ENCODE results near the gene UROS. TPM values are rescaled to one million over a fixed set of nuclear protein-coding genes. Genes with fewer than 3 reads are reported as not detected.

The UROS gene
- total and polyA plus RNA-seq, 2 experiments from 2014 or later, result 55.7 to 80.4 TPM

- TF ChIP-seq, protein P1, sequence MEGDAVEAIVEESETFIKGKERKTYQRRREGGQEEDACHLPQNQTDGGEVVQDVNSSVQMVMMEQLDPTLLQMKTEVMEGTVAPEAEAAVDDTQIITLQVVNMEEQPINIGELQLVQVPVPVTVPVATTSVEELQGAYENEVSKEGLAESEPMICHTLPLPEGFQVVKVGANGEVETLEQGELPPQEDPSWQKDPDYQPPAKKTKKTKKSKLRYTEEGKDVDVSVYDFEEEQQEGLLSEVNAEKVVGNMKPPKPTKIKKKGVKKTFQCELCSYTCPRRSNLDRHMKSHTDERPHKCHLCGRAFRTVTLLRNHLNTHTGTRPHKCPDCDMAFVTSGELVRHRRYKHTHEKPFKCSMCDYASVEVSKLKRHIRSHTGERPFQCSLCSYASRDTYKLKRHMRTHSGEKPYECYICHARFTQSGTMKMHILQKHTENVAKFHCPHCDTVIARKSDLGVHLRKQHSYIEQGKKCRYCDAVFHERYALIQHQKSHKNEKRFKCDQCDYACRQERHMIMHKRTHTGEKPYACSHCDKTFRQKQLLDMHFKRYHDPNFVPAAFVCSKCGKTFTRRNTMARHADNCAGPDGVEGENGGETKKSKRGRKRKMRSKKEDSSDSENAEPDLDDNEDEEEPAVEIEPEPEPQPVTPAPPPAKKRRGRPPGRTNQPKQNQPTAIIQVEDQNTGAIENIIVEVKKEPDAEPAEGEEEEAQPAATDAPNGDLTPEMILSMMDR (IDR thresholded peaks at IDR 0.05; ENCODE audit: poor library complexity), result no peak
- TF ChIP-seq EZH2phosphoT487 (IDR thresholded peaks at IDR 0.05; ENCODE audit: low read depth, severe bottlenecking, unreplicated experiment) (no peak), EZH2 (IDR thresholded peaks at IDR 0.05; ENCODE audit: borderline replicate concordance) (no peak)
- no peak overlapping the region for H3K27ac ChIP-seq
- H3K79me2 ChIP-seq, result no peaks in the 10 kb centered on the region
- H3K27me3 ChIP-seq, result no peaks in the 10 kb centered on the region
- H3K36me3 ChIP-seq (replicated peaks; ENCODE audit: insufficient read depth, low read depth), result no peaks in the 10 kb centered on the region
- H3K4me3 ChIP-seq, result no peak overlapping the region
- no peak for DNase-seq (ENCODE audit: low spot score)
- no peaks in the 10 kb centered on the region for H3K9me2 ChIP-seq (replicated peaks; ENCODE audit: insufficient read depth)
- H2AFZ ChIP-seq, result no peak overlapping the region
- H3K9me3 ChIP-seq (ENCODE audit: low read depth), result no peaks in the 10 kb centered on the region
- no peaks in the 10 kb centered on the region for H4K20me1 ChIP-seq (ENCODE audit: insufficient read depth, poor library complexity, severe bottlenecking)
- H3K4me1 ChIP-seq (ENCODE audit: insufficient read depth), result peaks cover 4% of the 10 kb centered on the region
- H3K4me2 ChIP-seq, result no peak overlapping the region
- 74% methylated on average over 1 of the region's 1 CpG for WGBS (ENCODE audit: low lambda C conversion rate, missing lambda C conversion rate)
These were observed 21.5 kb downstream of the UROS start for GRCh38 chr10:125801574-125801973.

DNA sequence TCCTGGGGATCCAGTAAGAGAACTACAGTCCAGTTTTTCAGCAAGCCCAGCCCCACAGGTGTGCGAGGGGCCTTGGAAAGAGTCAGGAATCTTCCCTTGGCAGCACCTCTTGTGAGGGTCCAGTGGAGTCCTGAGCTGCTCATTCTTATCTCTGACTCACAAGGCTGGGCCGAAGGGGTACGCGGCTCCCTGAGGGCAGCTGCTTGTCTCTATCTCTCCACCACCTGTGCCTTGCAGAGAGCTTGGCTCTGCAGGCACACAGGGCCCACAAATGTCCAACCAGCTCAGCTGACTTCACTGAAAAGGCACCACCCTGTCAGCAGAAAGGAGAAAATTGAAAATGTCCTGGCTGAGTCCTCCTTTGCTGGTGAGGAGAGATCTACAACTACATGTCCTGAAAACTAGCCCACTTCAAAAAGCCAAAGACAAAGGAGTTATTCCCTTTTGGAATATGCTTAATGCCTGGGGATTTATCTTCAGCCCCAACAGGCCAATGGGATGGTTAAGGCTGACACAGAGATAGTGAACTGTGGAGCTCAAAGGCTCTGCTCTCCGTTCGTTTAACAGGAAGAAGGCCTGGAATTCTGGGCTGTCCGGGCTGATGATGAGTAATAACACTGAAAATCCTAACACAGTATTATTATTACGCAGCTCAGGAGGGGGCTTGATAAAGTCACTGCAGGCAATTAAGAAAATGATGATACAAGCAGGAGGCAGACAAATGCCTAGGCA, 23.4 kb downstream of the UROS start:
- H3K36me3 ChIP-seq (replicated peaks; ENCODE audit: insufficient read depth, low read depth), result no peaks in the 10 kb centered on the region
- peaks cover 4% of the 10 kb centered on the region for H3K4me1 ChIP-seq (ENCODE audit: insufficient read depth)
- no peak overlapping the region for H3K27ac ChIP-seq
- H4K20me1 ChIP-seq (ENCODE audit: insufficient read depth, poor library complexity, severe bottlenecking), result no peaks in the 10 kb centered on the region
- DNase-seq (ENCODE audit: low spot score), result no peak
- H3K9me3 ChIP-seq (ENCODE audit: low read depth), result no peaks in the 10 kb centered on the region
- no peak overlapping the region for H2AFZ ChIP-seq
- H3K4me2 ChIP-seq, result no peak overlapping the region
- no peaks in the 10 kb centered on the region for H3K27me3 ChIP-seq
- no peaks in the 10 kb centered on the region for H3K79me2 ChIP-seq
- TF ChIP-seq EZH2phosphoT487 (IDR thresholded peaks at IDR 0.05; ENCODE audit: low read depth, severe bottlenecking, unreplicated experiment) (no peak), EZH2 (IDR thresholded peaks at IDR 0.05; ENCODE audit: borderline replicate concordance) (no peak)
- TF ChIP-seq, protein P1 (IDR thresholded peaks at IDR 0.05; ENCODE audit: poor library complexity), result no peak
- H3K4me3 ChIP-seq, result no peak overlapping the region
- 74% methylated on average over 8 of the region's 8 CpGs for WGBS (ENCODE audit: low lambda C conversion rate, missing lambda C conversion rate)
- no peaks in the 10 kb centered on the region for H3K9me2 ChIP-seq (replicated peaks; ENCODE audit: insufficient read depth)

- Histone ChIP-seq H4K20me1 (ENCODE audit: insufficient read depth, poor library complexity, severe bottlenecking) (no peaks in the 10 kb centered on the region), H3K9me3 (ENCODE audit: low read depth) (no peaks in the 10 kb centered on the region), H3K27ac (no peak overlapping the region), H3K4me1 (ENCODE audit: insufficient read depth) (peaks cover 4% of the 10 kb centered on the region), H3K9me2 (replicated peaks; ENCODE audit: insufficient read depth) (no peaks in the 10 kb centered on the region), H3K4me3 (no peak overlapping the region), H3K4me2 (no peak overlapping the region), H3K36me3 (replicated peaks; ENCODE audit: insufficient read depth, low read depth) (no peaks in the 10 kb centered on the region), H2AFZ (no peak overlapping the region), H3K27me3 (no peaks in the 10 kb centered on the region), H3K79me2 (no peaks in the 10 kb centered on the region)
- TF ChIP-seq EZH2 (IDR thresholded peaks at IDR 0.05; ENCODE audit: borderline replicate concordance) (no peak), EZH2phosphoT487 (IDR thresholded peaks at IDR 0.05; ENCODE audit: low read depth, severe bottlenecking, unreplicated experiment) (no peak)
- TF ChIP-seq, protein P1 (IDR thresholded peaks at IDR 0.05; ENCODE audit: poor library complexity), result no peak
- 64% methylated on average over 5 of the region's 5 CpGs for WGBS (ENCODE audit: low lambda C conversion rate, missing lambda C conversion rate)
- no peak for DNase-seq (ENCODE audit: low spot score)
These were observed 24.9 kb downstream of the UROS start for GRCh38 chr10:125797994-125798662.
